DMS53 (cell line): ENCODE data around the gene RAB4B.
A peak's percentile ranks its signal among the peaks of the same experiment; 100 is the strongest.
"Not testable (repeated sequence)": the region's sequence is repeated elsewhere in the genome, so short reads cannot be mapped to it uniquely, and the experiment has no call there.

Experiments
- DNase-seq: peaks from one replicate; lab custom pipeline; 2025; lab: John Stamatoyannopoulos, UW

RAB4B gene

GRCh38 chr19:40822704-40823553 is 44.9 kb downstream of the RAB4B start:
- DNase-seq = not testable (repeated sequence)

DNA sequence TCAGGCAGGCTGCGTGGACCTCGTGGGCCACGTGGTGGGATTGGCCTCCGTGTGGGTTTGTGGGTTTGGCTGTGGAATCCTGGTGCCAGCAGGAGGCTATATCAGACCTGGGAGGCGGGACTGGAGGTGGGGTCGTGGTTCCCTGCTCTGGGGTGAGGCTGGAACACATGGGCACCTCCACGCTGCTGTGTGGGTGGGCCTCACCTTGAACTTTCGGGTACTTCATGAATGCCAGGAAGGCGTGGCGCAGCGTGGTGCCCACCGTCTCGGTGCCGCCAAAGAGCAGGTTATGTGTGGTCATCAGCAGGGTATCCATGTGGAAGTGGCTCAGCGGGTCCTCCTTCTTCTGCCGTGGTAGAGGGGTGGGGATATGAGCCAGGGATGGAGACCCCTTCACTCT is 46.9 kb downstream of the RAB4B start:
- DNase-seq = not testable (repeated sequence)

GRCh38 chr19:40825460-40826095 is 47.5 kb downstream of the RAB4B start:
- DNase-seq = not testable (repeated sequence)

- DNase-seq = not testable (repeated sequence)
Observed at GRCh38 chr19:40826312-40826698, 48.3 kb downstream of the RAB4B start.

- not testable (repeated sequence) for DNase-seq
Observed at GRCh38 chr19:40826699-40827385, 48.8 kb downstream of the RAB4B start.

- DNase-seq = no peak
Observed at GRCh38 chr19:40827386-40828247, 49.6 kb downstream of the RAB4B start.

DNA sequence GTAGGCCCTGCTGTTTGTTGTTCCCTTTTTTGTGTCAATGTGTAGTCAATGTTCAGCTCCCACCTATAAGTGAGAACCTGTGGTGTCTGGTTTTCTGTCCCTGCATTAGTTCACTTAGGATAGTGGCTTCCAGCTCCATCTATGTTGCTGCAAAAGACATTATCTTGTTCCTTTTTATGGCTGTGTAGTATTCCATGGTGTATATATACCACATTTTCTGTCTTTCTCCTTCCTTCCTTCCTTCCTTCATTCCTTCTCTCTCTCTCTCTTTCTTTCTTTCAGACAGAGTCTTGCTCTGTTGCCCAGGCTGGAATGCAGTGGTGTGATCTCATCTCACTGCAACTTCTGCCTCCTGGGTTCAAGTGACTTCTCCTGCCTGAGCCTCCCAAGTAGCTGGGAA is 51.2 kb downstream of the RAB4B start:
- no peak for DNase-seq

- not testable (repeated sequence) for DNase-seq
Observed at GRCh38 chr19:40830741-40831140, 52.7 kb downstream of the RAB4B start.

GRCh38 chr19:40831502-40832430 is 53.7 kb downstream of the RAB4B start:
- peak; percentile 20 for DNase-seq

DNA sequence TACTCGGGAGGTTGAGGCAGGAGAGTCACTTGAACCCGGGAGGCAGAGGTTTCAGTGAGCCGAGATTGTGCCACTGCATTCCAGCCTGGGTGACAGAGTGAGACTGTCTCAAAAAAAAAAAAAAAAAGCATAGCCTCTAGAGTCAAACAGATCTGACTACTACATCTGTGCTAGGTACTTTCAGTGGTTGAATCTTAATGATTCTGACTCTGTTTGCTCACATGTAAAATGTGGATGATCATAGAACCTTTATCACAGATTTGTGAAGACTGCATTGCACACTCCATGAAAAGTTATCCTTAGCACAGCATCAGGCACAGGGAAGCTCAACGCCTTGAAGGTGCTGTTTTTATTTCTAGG is 54.4 kb downstream of the RAB4B start:
- not testable (repeated sequence) for DNase-seq

DNA sequence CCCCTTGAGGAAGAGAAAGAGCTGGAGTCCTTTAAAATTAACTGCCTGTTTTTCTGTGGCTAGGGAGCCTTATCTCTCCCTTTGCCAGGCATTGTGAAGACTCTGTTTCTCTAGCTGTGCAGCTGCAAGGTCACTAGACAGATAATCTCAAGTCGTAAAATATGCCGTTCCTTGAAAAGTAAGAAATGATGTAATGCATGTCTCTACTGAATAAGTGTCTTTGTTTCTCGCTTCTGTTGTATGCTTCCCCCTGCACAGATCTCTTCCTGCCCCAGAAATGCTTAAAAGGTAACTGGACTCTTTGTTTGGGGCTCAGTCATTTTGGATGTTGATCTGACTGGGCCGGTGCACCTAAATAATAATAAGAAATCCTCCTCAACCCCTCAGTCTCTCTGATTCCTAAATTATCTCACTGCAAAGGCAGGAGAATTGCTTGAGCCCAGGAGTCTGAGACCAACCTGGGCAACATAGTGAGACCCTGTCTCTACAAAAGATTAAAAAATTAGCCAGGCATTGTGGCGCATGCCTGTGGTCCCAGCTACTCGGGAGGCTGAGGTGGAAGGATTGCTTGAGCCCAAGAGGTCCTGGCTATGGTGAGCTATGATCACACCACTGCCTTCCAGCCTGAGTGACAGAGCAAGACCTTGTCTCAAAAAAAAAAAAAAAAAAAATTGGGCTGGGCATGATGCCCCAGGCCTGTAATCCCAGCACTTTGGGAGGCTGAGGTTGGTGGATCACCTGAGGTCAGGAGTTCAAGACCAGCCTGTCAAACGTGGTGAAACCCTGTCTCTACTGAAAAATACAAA is 55.9 kb downstream of the RAB4B start:
- DNase-seq = not testable (repeated sequence)

DNA sequence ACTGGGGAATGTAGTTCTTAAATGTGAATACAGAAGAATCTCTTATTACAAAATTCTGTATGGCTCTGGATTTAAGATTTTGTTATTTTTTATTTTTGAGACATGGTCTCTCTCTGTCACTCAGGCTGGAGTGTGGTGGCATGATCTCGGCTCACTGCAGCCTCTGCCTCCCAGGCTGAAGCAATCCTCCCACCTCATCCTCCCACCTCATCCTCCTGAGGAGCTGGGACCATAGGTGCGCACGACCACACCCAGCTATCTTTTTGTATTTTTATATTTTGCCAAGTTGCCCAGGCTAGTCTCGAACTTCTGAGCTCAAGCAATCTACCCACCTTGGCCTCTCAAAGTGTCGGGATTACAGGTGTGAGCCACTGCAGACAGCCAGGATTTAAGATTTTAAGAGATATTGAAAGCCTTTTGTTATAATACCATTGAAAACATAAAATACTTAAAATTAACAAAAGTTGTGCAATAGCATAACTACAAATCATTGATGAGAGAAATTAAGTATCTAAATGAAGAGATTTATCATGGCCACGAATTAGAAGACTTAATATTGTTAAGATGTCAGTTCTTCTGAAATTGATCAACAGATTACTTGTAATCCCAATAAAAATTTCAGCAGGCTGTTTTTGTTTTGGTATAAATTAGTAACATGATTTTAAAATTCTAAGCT is 58.8 kb downstream of the RAB4B start:
- DNase-seq = no peak

DNA sequence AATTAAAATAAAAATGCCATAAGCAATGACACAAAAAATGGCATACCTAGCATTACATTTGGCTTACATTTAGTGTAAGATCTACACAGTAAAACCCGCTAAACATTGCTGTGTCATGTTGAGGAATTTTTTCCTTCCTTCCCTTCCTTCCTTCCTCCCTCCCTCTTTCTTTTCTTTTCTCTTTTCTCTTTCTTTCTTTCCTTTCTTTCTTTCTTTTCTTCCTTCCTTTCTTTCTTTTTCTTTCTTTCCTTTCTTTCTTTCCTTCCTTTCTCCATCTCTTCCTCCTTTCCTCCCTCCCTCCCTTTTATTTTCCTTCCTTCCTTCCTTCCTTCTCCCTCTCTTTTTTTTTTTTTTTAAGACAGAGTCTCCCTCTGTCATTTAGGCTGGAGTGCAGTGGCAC is 60.4 kb downstream of the RAB4B start:
- DNase-seq = not testable (repeated sequence)

DNA sequence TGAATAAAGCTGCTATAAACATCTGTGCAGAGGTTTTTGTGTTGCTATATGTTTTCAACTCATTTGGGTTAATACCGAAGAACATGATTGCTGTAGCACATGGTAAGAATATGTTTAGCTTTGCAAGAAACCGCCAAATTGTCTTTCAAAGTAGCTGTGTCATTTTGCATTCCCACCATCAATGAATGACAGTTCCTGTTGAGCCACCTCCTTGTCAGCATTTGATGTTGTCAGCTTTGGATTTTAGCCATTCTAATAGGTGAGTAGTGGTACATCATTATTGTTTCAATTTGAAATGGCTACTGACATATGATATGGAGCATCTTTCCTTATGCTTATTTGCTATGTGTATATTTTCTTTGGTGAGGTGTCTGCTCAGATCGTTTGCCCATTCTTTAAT is 64.0 kb downstream of the RAB4B start:
- not testable (repeated sequence) for DNase-seq

GRCh38 chr19:40842997-40843652 is 65.1 kb downstream of the RAB4B start:
- DNase-seq = not testable (repeated sequence)

DNA sequence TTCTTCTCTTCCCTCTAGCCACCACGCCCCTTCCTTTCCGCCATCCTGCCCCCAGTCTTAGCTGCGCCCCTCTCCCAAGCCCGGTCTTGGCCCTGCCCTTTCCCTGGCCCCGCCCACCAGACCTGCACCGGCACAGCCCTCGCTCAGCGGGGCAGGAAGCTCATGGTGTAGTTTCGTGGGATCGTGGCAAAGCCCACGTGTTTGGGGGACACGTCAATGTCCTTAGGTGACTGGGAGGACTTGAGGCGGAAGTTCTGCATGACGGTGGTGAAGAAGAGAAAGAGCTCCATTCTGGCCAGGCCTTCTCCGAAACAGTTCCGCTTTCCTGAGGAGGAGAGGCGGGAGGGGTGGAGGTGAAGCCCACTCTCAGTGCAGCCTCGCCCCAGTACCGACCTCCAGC is 65.6 kb downstream of the RAB4B start:
- not testable (repeated sequence) for DNase-seq
